HG03457 (cell line): ENCODE measurements around the gene MAPK11.

Source experiments
- ATAC-seq: cut with Tn5 transposase; IDR thresholded peaks from one replicate; pipeline ENCODE4 v1.9.1; 2021; ENCODE audit warnings: moderate number of reproducible peaks; ENCODE audit not compliant: unreplicated experiment

MAPK11 gene

DNA sequence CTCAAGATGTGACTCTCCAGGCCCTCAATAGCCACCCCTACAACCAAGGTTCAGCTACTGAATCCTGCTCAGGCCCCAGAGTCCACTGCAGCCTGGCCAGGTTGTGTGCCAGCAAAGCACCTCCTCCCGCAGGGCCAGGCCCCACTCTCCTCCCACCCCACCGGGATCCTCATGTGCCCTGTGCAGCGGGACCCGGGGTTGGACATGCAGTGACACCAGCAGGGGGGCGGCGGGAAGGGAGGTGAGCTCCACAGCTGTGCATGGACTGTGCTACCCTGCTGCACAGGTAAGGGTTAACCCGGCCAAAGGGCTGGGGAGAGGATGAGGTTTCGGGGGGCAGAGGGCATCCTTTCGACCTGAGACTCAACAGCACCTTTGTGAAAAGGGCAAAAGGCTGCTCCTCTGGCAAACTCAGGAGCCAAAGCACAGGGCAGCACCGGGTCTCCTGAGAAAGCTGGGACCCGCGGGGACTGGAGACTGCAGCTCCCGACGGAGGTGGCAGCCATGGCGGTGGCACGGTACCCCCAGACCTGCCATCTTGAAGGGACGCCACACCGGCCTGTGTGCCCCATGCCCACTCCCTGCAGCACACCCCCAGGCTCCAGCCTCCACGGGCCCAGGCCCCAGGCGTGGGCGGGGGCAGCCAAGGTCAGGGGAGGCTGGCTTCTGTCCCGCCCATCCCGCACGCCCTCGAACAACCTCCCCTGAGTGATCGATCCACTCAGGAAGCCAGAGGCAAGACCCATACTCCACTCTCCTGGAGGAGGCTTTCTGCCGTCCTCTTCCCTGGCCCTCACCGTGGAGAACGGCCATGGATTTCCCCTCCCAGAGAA is 26.7 kb upstream of the MAPK11 start:
- no peak for ATAC-seq

DNA sequence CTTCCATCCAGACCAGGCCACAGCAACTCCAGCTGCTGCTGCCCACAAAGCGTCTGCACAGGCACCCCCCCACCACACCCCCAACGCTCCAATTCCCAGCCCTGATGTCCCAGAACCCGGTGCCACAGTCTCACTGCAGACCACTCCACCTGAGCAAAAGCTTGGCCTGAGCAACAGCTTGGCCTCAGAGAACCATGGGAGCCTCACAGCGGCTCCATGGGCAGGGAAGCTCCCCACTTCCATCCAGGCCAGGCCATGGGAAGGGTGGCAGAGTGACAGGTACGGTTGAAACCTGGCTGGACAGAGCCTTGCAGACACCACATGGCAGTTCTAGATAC is 24.1 kb upstream of the MAPK11 start:
- no peak for ATAC-seq

DNA sequence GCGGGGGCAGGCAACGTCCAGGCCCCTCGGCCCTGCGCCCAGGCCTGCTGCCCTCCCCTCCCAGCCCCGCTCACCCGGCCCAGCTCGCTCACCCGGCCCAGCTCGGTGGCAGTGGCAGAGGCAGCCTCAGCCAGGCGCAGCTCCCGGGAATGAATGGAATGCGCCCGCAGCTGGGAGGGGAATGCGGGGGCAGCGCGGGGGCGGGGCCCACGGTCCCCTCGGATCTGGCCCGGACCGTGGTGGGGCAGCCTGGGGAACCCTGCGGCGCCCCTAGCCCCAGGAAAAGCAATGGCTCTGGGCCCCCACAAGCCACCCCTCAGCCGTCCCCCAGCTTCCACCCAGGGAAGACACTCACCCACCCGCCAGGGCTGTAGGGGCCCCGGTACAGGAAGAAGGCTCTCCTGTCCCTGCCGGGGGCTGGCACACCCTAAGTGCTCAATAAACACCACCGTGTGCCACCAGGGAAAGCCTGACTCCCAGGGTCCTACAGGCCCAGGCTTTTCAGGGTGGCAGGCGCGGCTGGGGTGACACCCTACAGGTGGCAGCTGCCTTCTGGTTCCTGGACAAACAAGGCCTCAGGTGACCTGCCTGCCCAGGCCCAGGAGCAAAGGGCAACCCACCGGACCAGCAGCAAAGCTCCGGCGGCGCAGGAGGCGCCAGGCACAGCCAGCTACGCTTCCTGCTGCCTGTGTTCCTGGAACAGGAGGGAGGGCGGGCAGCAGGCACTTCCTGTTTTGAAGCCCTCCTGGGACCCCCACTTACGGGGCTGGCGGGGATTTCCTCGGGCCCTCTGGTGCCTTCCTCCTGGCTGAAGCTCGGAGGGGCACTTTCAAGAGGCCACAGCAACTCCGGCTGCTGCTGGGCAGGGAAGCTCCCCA is 23.5 kb upstream of the MAPK11 start:
- no peak for ATAC-seq

DNA sequence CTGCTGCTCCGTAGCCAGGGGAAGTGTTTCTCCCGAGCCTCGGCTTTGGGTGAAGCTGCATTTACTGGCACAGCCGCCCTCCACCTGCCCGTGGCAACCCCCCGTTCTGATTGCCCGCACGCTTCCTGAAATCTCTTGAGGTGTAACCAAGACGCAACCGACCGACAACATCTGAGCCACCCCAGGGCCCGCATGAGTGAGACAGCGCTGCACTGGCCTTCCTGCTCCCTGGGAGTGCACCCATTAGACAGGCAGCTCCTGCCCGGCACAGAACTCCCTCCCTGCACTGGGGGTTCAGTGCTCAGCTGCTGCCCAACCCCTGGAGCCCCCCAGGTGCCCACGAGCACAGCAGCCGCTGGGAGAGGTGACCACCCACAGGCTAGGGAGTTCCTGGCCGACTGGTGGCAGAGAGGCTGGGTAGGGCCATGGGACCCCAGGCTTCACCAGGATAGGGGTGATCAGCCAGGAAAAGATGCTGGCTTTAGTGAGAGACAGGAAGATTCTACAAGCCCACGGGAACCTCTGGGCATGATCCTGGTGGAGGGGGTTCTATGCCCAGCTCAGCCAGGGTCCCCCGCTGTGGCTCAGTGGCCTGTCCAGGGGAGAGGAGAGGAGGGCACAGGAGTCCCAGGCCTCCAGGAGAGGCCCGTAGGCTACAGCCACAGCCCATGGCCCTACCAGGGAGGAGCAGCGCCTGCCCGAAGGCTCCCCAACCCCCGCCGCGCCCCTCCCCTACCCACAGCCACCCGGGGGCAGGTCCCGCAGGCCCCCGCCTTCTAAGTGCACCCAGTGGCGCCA is 22.7 kb upstream of the MAPK11 start:
- ATAC-seq, result no peak

DNA sequence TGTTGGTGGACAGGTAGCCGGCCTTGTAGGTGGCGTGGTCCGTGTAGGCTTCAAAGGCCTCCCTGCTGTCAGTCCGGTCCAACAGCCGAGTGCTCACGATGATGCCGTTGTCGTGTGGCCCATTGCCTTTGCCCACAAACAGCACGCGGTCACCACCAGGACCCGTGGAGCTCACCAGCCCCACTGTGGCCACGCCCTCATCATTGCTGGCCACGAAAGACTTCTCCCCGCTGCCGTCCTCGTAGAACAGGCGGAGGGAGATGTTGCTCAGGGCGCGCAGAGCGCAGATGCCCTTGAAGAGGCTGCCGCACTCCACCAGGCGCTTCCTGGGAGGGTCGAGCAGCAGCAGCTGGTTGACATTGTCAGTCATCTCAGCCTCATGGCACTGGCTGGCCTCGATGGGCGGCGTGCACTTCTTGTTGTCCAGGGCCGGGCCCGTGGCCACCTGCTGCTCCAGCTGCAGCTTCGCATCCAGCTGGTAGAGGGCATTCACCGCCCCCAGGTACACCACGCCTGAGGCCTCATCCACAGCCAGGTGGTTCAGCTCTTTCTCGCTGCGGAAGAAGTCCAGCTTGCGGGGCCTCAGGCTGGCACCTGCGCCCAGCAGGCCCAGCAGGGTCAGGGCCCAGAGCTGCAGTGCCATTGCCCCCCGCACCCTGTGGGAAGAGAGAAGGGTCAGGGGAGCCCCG is 19.9 kb upstream of the MAPK11 start:
- no peak for ATAC-seq

DNA sequence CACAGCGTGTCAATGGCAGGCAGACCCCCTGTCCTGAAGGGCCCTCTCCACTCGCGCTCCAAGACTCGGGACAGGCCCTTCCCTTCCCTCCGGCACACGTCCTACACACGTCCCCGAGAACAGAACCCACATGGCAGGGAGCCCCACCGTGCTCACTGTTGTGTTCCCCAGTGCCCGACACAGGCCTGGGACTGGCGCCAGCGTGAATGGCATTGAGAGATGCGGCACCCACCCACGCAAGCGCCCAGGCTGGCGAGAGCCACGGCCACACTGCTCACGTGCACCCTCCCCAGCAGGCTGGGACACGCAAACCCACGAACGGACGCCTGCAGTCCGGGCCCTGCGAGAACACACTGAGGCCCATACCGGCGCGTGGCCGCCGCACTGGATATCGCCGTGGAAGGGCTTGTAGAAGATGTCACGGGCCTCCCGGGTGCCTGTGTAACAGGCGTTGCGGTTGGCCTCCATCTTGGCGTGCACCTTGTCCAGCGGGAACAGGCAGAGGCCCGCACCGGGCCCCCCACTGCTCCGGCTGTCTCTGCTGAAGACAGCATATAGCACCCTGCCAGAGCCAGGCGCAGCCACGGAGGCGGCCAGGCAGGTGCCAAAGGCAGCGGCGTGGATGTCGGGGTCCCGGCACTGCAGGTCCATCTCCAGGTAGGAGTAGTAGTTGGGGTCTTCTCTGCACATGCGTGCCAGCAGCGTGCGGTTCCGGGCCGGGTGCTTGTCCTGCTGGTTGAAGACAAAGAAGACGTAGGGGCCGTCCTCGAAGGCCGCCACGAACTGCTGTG is 19.2 kb upstream of the MAPK11 start:
- no peak for ATAC-seq

DNA sequence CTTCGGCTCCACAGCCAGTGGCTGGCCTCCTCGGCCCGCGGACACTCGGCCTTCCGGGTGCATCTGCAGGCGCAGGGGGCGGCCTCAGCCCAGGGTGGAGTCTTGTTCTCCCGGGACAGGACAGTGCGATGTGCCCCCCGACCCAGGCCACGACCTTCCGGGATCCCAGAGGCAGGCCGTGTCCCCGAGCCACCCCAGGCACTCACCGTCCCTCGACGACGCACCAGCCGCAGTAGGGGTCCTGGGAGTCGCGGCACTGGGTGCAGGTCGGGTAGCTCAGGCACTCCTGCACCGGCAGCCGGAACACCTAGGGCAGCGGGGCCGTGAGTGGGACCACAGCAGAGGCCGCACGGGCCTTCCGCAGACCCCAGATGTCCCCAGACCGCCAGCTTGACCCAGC is 17.6 kb upstream of the MAPK11 start:
- no peak for ATAC-seq

DNA sequence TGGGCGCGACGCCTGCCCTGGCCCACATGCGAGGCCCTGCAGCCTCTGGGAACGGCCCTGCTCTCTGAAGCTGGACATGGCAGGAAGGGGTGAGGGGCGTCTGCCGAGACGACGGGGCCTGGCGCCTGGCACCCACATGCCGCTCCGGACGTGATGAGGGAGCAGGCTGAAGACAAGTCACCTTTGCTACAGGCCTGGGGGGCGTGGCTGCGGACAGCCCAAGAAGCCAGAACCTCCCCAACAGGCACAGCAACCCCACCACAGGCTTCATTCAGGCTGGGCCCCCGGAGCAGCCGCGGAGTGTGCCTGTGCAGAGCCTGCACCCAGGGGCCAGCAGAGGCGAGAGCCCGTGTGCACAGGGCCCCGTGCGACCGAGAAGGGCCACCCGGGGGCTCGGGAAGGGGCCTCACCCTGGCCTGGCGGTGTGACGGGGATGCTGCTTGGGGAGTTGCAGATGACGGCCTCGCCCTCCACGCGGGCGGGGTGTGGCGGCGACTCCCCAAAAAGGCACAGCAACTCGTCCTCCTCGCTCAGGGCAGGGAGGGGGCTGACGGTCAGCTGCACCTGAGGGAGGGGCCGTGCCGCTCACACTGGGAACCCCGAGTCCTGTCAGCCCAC is 16.6 kb upstream of the MAPK11 start:
- no peak for ATAC-seq

DNA sequence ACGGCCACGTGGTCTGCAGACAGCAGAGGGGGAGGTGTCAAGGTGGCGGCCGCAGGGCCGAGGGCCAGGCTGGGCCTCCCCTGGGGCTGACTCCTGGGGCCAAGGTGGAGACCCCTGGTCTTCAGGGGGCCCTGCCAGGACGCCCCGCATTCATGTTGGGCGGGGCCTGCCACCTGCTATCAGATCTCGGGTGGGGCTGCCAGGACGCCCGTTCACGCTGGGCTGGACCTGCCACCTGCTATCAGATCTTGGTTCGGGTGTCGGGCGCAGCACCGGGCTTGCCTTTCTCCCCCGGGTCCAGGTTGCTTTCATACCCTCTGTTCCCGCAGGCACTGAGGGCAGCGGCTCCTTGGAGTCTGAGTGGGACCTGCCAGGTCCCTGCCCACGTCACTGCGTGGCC is 16.1 kb upstream of the MAPK11 start:
- ATAC-seq, result no peak

DNA sequence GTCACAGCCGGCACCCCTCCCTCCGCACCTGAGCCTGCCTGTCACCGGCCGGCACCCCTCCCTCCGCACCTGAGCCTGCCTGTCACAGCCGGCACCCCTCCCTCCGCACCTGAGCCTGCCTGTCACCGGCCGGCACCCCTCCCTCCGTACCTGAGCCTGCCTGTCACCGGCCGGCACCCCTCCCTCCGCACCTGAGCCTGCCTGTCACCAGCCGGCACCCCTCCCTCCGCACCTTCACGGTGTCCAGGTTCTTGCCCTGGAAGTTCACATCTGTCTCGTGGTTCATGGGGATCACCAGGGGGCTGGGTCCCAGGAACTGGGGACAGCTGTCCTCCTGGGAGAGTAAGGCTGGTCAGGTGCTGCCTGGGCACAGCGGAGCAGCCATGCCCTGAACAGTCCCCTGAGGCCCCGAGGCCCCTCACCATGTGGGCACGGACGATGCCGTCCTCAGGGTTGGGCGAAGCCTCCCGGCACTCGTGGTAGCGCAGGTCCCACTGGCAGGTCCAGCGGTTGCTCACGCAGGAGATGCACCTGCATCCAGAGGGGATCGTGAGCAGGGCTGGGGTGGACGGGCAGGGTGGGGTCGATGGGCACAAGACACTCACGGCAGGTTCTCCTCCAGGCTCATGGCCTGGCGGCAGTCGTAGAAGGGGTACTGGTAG is 15.5 kb upstream of the MAPK11 start:
- ATAC-seq, result no peak

DNA sequence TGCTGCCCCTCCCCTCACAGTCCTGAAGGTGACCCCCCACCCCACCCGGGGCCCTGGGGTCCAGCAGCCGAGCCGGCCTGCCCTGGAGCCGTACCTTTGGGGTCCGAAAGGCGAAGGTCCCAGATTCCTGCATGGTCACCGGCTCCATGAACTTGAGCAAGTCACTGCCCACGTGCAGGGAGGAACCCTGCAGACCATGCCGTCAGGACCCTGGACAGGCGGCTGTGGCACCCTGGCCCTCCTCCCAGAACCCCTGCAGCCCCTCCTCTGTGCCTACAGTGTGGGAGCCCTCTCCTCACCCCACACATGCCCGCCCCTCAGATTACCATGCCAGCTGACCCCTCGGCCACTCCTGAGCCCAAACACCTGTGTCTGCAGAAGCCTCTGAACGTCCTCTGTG is 14.3 kb upstream of the MAPK11 start:
- ATAC-seq, result no peak

DNA sequence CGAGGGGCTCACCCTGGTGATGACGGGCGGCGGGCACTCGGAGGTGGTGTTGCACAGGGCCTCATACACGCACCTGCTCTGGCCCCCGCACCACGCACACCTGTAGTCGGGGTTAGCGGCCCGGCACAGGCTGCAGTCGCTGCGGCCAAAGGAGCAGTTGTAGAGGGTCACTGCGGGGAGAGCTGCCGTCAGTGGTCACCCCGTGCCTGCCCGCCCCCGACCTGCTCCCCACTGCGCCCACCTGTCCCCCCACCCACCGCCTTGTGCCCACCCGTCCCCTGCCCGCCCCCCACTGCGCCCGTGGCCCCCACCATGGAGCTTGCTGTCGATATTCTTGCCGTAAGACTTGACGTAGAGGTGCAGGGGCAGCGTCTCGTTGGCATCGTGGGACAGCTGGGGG is 13.6 kb upstream of the MAPK11 start:
- ATAC-seq, result no peak

DNA sequence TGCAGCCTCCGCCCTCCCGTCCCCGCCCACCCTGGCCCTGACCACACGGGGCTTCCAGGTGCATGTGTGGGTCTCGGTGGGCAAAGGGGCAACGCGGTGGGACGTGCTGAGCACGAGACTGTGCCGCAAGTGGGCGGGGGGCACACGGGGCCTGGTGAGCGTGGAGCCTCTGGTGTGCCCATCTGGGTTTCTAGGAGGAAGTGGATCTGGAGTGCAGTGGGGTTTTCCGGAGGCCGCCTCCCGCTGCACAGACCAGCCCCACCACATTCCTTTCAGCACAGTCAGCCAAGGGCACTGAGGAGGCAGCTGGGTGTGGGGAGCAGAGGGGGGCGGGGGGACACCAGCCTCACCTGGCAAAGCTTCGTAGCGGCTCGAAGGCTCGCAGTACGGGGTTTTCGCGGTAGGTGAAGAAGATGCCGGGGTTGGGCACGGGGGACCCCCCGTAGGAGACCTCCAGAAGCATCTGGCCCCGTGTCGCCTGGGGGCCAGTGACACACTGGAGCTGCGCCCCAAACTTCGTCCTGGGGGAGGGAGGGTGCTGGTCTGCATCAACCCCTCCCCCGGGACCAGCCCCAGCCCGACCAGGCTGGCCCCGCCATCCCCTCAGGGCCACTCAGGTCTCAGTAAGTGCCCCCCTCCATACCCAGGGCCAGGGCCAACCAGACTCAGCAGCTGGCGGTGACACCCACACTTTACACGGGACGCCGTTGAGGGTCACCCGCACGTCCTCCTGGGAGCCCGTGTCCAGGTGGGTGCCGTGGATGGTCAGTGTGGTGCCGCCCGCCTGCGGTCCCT is 12.4 kb upstream of the MAPK11 start:
- ATAC-seq, result no peak

DNA sequence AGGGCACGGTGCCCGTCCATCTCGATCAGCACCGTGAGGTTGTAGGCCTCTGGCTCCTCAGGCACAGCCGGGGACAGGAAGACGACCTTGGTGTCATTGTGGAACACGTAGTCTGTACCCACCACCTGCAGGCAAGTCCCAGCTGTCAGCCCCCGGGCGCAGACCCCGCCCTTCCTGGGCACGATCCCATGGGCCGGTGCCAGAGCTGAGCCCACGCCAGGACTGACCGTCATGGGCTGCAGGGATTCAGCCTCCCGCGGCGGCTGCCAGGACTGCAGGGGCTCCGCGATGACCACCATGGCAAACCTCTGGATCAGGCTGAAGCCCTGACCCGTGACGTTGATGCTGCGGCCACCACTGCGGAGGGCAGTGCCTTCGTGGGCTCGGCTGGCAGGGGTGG is 11.8 kb upstream of the MAPK11 start:
- ATAC-seq, result no peak

DNA sequence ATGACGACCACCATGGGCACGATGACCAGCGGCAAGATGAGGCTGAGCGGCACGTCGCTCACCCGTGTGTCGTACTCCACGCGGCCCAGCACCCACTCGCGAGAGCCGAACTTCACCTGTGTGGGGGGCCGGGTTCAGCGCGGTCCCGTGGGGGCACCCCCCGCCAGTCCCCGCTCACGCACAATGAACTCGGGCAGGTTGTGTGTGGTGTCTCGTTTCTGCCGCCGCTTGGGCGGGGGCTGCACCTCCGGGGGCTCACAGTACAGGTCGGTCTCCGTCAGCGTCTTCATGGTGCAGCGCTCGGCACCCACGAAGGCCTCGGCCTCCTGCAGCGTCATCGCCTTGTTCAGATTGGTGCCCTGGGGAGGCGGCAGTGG is 11.2 kb upstream of the MAPK11 start:
- ATAC-seq, result no peak

DNA sequence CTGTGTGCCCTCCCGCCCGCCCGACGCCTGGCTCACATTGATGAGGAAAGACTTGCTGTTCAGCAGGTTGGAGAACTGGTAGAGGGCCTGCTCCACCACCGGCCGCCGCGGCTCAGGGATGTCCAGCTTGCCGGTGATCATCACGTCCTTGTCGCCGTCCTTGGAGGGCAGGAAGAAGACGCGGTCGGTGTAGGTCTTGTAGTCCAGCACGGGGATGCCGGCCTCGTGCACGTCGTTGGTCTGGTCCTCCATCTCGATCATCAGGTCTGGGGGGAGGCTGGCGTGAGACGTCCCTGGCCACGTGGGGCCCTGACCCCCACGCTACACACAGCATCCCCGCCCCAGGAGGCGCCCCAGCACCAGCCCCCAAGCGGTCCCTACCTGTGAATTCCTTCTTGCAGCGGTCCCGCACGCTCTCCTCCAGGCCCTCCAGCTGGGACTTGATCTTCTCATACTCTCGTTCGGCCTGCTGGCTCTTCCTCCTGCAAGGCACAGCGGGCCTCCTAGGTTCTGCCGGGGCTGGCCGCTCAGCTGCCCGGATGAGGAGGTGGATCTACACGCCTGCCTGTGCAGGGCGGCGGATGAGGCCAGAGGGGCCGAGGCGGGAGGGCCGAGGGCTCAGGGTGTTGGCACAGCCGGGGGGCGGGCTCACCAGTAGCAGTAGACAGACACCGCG is 10.7 kb upstream of the MAPK11 start:
- ATAC-seq, result no peak

DNA sequence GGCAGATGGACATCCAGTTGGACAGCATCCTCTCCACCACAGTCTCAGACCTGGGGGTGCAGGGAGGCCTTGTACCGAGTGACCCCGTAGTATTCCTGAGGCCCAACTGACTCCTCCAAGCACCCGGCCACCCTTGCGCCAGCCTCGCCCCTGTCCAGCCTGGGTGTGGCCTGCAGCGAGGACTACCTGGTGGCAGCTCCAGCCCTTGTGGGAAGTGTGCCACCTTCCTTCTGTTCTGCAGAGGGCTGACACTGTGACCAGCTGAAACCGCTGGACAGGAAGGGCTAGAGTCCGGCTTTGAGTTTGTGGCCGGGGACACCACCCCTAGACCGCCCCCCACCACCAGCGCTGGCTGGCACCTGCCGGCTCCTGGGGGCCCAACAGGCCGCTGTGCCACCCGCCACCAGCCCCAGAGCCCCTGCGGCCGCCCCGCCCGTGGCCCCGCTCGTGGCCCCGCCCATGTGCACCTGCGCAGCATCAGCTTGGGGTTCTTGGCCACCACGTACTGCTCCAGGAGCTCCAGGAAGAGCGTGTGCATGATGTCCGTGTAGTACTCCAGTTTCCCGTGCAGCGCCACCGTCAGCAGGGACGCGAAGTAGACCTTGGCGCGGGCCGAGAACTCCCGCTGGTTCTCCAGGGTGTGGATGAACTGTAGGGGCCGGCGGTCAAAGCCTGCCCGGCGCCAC is 10.0 kb upstream of the MAPK11 start:
- no peak for ATAC-seq
